ENCODE measurements around the gene CBX2.

CBX2 gene

DNA sequence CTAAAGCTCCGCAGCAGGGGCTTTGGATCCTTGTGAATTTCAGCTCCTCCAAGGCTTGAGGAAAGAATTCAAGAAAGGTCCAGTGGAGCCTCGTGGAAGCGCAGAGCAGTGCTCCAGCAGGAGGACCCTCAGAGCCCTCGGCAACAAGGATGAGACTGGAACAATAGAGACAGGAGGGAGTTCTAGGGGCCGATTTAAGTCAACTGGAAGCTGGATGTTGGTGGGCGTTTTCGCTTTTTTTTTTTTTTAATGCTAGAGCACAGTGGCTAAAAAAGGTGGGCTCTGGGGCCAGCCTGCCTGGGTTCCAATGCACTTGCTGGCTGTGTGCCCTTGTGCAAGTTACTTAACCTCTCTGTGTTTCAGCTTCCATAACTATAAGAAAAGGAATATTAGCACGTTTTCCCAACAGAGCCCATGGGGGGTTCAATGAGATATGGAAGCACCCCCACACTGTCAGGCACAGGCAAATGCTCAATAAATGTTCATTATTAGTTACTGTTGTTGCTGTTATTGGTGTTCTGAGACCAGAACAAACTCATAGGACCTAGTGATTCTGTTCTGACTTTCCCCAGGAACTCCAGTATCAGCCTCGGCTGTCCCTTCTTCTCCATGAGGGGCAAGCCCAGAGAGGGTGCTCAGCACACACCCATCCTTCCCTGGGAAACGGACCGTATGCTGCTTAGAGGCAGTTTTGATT, 24.2 kb downstream of the CBX2 start:
- no peak for DNase-seq

DNA sequence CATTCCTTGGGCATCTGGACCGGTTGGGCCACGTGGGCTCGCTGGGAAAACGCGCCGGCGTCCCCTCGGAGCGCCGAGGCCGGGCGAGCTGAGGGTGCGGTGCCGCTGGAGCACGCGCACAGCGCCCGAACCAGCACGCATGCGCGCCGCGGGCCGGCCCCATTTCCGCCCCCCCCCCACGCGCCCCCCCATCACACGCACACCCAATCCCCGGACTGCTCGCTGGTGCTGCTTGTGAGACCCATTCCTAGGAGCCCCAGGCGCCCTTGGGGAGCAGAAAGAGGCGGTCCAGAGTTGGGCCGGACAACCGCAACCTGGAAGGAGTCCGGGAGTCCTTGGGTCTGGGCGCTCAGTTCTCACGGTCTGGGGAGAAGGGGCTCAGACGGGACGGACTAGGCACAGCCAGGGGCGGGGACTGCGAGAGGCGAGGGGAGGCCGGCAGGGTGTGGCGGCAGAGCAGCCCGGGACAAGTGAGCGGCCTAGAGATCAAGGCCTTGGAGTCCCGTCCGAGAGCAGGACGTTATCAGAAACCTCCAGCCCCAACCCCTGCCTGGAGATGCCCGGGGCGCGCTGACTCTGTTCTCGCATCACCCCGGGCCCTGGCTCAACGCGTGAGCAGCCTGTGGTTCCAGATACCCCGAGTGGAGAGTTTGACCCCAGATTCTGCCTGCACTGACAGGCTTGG, 24.9 kb downstream of the CBX2 start:
- DNase-seq = no peak

DNA sequence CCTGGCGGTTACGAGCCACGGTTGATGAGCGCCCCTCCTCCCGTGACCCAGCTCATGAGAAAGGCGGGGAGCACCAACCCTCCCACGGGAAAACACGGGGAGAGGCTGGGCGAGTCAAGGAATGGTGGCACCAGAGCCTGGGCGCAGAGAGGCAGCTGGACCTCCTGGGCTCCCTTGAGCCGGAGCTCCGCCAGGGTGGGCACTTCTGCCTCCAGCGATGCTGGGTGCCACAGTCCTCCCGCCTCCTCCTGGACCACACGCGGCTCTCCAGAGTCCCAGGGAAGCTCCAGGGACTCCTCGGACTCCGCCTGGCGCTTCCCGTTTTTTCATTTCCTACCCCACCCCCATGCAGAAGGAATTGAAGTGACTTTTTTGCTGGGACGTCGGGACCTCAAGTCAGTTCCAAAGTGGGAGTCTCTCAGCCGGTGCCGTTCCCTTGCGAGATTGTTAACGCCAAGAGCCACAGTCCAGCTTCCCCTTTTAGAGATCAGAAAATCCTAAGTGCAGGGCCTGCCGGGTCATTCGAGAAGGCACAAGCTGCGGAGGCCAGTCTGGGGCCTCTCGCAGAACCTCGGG, 25.6 kb downstream of the CBX2 start:
- no peak for DNase-seq

DNA sequence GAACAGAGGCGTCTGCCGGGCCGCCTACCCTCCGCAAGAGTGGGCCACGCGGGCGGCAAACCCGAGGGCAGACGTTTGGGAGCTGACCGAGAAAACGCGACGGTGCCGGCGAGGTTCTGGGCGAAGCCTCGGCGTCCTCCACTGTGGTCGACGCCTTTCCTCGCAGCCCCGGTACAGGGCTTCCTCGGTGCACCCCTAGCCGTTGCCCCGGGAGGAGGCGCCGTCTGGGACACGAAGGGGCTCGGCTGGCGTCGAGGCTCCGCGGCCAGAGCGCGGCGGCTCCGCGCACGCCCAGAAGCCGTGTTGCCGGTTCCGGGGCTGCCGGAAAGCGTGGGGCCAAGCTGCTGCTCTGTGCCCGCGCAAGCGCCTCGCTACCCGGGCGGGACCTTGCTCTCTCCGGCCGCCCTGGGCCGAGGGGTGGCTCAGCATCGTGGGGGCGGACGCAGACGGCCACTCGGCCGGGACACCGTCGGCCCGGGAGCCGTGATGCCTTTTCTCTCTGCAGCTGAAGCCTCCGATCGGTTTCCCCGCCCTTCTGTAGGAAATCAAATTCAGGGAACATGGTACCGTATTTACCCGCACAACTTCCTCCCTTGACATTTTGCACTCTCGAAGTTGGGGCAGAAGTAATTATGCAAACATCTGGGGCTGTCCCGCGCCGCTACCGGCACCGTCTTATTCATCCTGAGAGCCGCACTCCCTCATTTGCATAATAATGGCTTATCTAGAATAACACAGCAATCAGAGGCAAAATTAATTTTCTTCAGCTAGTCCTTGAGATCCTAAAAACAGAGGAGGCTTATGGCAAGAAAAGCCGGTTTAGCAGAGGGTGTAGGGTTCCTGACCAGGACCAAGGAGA, 26.3 kb downstream of the CBX2 start:
- DNase-seq = peak; percentile 76

DNA sequence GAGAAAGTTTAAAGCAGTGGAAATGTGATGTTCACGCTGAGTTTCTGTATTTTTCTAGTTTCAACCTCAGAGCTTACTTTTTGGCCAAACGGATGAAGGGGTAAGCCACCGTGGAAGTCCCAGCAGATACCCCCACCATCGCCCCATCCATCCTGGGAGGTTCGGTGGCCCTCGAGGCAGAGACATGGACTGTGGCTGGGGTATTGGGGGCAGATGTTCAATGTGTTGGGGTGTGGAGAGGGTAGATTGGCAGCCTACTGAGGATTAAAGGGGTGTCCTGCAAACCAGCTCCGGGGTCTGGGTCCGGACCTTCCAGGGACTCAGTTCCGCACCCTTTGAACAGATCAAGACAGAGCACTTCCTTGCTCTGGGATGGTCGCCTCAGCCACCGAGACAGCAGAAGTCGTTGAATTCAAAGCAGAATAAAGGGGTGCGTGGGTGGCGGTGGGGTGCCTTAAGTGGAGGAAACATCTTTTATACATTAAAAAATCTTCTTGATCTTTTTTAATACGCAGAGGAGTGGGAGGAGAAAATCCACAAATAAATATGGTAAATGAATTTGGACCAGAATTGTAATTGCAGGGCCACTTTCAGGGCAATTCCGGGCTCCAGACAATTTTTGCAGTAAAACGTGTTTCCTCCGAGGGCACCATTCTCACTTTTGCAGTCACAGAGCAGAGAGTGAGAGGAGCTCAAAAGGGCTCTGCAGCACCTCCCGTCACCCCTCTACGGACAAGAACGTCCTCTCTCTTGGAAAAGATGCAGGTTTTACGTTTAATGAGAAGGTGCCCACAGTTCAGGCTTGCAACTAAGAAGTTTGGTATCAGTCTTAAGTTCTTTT, 27.1 kb downstream of the CBX2 start:
- DNase-seq = no peak

GRCh38 chr17:79806446-79806760, 28.5 kb downstream of the CBX2 start:
- no peak for DNase-seq

DNA sequence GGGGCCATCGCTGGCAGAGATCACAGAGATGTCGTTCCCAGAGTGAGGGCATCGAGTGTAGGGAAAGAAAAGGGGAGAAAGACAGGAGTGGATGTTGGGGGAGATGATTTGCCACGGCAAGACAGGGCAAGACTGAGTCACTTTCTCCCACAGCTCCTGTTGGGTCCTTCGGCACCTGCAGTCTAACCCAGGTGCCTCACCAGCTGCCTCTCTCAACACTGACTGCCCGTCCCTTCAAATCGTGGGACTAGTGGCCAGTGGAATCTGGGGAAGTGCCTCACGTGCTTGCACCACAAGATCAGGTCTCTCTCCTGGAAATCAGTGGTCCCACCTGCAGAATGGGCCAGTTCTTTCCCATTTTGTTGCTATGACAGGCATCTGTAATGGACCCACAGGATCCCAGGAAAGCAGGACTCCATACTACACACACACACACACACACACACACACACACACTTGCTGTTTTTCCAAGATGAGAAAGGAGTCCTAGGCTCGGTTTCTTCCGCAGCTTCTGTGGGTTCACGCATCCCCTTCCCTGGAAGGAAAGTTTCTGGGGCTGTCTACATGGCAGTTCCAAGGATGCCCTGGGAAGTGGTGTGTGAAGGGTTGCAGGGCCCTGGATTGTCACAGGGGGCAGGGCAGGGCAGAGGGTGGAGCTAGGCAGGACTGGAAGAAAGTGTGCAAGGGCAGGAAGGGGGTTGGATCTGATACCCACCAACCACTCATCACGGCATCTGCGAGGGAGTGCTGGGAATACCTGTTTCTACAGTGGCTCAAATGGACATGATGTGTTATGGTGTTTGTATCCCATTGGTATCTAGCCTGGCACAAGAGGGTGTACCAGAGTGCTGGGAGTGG, 29.1 kb downstream of the CBX2 start:
- DNase-seq = no peak

DNA sequence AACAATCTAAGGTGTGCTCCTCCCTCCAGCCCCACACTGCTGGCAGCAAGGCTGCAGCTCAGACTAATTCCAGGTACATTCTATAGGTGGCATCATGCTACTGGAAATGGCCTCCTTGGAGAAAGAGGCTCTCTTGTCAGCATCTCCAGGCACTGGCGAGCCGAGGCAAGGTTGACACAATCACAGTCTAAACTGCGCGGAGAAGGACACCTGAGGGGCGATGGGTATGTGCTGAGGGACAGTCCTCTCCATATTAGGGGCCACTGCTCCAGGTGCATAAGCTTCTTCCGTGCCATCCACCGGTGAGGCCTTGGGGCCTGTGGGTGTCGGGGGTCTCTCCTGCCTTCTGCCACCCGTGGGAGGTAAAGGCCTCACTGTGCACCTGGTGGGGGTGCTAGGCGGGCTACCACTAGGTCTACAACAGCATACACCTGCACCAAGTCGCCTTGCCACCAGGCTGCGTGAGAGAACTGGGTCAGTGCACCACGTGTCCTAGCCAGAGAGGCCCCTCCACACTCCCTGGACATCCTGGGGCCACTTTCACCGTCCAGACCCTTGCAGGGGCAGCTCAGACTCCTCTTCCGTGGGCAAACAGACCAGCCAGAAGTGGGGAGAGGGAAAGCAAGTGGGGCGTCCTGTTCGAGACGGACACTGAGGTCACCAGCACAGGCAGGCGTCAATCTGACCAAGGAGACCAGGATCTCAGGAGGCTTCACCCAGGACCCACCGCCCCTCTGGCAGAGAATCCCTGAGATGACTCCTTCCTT, 31.0 kb downstream of the CBX2 start:
- no peak for DNase-seq

GRCh38 chr17:79809530-79810129, 31.7 kb downstream of the CBX2 start:
- no peak for DNase-seq

DNA sequence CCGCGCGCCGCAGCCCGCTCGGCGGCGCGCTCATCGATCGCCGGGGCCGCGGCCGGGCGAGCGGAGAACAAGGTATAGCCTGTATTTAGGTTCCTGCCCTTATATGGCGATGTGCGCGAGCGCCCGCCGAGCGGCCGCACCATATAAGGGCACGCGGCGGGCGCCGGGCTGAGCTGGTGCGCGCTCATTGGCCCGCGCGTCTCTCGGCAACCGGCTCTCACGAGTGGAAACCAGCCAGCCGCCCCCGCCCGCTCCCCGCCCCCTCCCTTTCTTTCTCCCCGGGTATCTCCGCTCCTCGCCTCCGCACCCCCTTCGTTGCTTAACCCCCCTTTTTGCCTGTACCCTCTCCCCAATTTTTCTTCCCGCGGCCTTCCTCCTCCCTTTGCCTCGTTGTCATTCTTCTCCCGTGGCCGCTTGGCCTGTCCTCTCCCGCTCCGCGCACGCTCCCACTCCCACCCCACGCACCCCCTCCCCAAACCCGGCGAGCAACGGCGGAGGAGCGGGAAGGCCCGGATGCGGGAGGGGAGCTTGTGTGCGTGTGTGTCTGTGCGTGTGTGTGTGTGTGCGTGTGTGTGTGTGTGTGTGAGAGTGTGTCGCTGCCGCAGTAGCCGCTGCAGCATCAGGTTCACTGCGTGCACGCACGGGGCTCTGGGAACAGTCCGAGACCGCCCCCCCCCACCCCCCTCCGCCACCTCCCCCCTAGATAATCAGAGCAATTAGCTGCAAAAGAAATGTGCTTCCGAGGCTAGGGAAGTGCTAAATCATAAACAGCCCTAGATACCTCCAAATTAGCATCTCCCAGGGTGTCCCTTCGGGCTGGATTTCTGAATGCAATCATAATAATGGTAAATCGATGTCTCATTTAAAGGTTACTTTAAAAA, 32.4 kb downstream of the CBX2 start:
- DNase-seq = peak; percentile 81

GRCh38 chr17:79811011-79811867, 33.3 kb downstream of the CBX2 start:
- DNase-seq = no peak

DNA sequence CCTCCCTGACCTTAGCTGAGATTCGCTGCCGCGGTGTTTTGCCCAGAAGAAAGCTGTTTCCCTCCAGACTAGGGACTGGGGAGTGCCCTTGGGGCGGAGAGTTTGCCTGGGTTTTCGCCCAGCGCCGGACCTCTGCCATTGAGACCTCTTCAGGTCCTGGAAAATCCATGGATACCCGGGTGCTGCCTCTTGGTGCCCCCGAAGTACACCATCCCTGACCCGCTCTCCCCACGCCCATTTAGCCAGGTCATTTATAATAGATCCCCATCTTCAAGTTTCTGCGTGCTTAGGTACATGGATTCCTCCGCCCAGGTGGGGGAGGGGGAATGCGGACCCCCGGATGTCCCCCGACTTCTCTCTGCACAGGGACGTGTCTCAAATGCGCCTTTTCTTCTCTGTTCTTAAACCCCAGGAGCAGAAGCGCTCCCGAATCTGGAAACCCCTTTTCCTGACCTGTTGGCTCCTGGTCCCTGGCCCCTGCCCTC, 34.0 kb downstream of the CBX2 start:
- no peak for DNase-seq

DNA sequence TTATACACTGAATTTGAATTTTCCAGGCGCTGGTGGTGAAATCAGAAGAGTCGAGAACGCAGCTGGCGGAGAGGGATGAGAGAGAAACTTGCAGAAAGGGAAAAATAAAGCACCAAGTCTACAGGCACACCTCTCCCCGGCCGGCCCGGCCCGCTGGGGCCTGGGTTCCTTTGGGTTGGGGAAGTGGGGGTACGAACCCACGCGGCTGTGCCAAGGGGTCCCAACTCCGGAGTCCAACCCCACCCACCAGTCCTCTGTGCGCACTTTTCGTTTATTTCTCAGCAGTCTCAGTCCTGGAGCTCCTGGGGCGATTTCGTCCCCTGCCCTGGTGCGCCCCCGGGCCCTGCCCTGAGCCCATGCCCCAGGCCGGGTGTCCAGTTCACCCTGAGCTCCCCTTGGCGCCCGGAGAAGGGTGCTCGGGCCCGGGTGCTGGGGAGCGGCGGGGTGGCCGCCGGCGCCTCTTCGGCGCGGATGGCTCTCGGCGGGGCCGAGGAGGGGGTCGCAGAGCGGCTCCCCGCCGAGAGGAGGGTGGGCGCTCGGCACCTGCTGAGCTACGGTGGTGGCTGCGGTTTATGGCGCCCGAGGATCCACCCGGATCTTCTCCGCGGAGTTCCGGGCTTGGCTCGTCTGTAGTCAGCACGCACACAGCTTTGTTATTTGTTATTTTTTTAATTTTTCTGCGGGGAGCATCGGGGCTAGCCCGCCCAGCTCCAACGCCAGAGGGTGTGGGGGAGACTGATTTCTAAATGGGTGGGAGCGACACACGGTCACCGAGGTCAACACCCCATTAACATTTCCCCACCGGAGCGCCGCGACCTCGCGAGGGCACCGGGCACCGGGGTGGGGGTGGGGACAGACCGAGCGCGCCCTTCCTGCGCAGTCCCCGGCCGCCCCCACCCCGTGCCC, 34.7 kb downstream of the CBX2 start:
- no peak for DNase-seq

DNA sequence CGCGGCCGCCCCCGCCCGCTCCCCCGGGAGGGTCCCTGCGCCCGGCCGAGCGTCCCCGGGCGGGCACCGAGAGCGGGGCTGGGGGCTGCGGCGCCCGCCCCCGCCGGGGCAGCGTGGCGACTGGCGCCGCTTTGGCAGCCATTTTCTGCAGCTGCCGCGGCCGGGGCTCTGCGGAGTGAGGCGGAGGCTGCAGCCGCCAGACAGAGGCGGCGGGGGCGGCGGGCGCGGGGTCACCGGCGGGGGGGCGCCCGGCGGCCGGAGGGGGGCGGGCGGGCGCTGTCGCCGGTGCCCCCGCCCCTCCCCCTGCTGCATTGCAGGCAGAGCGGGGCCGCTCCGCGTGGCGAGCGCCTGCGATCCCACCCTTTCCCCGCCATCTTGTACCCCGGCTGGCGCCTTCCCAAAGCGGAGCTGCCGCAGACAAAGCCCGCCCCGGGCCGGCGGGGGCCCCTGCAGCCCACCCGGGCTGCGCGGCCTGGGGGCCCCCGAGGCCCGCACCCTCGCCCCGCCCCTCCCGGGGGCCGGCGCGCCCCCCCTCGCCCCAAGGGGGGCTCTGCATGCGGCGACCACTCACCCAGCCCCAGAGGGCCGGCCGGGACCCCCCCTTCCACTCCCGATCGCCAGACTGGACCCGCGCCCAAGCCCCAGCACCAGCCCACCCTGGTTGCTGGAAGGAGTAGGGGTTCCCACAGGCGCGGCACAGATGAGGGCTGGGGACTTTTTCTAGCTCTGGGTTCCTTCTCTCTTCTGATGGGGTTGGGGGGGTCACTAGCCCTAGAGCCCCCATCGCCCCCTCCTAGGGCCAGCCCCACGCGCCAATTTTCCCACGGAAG, 35.6 kb downstream of the CBX2 start:
- no peak for DNase-seq

DNA sequence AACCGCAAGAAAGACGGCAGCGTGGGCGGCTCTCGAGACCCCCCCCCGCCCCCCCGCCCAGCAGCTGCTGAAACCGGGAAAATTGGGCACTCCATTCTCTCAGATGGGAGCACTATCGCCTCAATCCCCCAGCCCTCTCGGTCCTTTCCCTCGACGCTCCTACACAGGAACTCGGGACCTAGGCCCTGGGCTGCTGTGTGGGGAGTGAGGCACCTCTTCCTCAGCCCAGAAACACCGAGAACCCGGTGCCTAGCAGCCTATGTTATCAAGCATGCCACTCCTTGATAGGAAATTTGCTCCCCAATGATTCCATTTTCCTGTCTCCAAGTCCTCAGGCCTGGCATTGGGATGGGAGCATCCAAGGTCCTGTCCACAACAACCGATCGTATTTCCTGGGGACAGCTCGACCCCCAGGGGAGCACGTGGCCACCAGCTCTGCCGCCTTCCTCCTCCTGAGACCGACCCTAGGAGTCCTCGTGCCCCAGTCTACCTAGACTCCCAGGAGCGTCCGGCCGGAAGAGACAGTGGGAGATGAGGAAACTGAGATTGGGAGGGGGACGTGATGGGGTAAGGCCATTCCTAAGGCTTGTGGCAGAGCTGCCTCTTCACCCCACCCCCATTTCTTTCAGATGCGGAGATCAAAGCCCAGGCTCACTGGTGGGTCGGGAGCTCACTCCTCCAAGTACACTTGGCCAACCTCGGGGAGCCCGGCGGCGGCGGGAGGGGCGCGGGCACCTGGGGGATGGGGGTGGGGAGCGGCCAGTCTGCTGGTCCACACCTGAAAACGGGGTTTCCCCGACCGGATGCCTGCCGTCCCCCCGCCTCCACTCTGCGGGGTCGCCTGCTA, 36.4 kb downstream of the CBX2 start:
- no peak for DNase-seq

All from stimulated activated naive CD4-positive, alpha-beta T cell treated with Interleukin-2 at 50 U/mL for 16 hours (primary cell).